ENCODE data around the gene KRT86.

KRT86 gene

DNA sequence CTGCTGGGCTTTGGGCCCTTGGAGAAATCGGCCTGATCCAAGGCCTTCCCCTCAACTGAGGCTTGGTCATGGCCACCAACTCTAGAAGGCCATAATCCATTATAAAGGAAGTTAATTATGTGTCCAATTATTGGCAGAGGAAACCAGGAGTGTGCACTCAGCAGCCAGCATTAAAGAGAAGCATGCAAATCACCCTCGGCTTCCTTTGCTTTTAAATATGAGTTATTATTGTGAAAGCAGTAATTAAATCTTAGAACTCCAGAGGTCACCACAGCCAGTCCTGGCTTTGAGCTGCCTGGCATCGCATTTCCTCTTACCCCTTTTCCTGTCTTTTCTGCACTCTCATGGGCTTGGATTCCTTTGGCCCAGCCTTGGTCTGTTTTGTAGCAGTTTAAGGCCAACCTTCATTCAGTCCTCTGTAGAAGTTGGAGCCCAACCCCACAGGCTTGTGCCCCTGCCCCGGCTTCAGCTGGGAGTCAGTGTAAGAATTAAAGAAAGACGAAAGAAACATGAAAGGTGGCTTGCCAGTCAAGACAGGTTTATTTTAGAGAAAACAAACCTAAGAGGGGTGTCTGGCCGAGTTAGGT is 14.7 kb upstream of the KRT86 start:
- Histone ChIP-seq H3K27ac (peak overlapping the region in 1 of 2 donors; percentile 17), H3K4me3 (no peak overlapping the region), H3K9me3 (no peaks in the 10 kb centered on the region), H3K27me3 (peaks cover 3 to 31% of the 10 kb centered on the region in 2 donors), H3K36me3 (no peaks in the 10 kb centered on the region), H3K4me1 (peaks cover 0 to 27% (median 12%) of the 10 kb centered on the region in 4 donors)
- TF ChIP-seq CTCF (IDR thresholded peaks at IDR 0.05) = no peak
- DNase-seq = peak in 1 of 2 donors; percentile 48
- intact Hi-C loops (cut with DNase I; ENCODE audit: low total_unique reads) = no loop called here

DNA sequence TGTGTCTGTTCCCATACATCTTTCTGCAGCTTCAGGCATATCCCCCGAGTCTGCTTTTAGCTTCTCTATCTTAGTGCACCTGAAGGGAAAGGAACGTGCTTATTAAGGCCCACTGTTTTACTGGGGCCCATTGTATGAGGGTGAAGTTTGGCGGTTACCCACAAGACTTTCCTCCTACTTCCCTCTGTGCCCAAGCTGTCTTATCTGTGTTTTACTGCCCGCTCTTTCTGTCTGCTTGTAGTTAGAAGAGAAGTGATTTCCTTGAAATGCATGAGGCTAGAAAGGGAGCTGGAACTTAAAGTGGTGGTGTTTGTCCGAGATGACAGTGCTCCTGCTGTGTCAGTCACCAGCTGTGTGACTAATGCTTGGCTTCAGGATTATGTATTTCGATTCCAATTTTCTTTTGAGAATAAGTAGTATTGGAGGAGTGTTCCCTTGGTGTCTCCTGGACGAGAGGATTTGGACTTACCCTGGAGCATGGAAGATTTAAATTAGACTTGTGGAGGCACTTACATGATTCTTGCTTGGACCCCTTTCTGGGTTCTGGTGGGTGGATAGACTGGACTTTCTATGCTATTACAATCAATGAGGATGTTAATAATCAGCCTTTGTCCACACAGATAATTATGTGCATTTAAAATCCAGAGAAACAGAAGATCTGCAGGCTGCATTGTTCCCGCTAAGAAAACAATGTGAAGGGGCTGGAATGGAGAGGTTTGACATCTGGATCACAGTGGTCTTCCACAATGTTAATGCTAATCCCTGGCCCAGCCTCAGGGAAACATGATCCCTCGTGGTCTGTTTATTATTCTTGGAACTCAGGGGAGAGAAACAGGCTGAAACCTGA is 13.9 kb upstream of the KRT86 start:
- intact Hi-C loops (cut with DNase I; ENCODE audit: low total_unique reads) = no loop called here
- Histone ChIP-seq H3K36me3 (no peaks in the 10 kb centered on the region), H3K27ac (peak overlapping the region in 1 of 2 donors; percentile 17), H3K27me3 (peaks cover 3 to 29% of the 10 kb centered on the region in 2 donors), H3K9me3 (no peaks in the 10 kb centered on the region), H3K4me3 (no peak overlapping the region), H3K4me1 (peaks cover 0 to 27% (median 12%) of the 10 kb centered on the region in 4 donors)
- TF ChIP-seq CTCF (IDR thresholded peaks at IDR 0.05) = no peak
- no peak for DNase-seq

GRCh38 chr12:52261208-52261484 is 13.3 kb upstream of the KRT86 start:
- no peak for TF ChIP-seq CTCF (IDR thresholded peaks at IDR 0.05)
- no peak overlapping the region for H3K27ac ChIP-seq
- H3K4me1 ChIP-seq = peaks cover 0 to 27% (median 12%) of the 10 kb centered on the region in 4 donors
- peaks cover 3 to 27% of the 10 kb centered on the region in 2 donors for H3K27me3 ChIP-seq
- H3K9me3 ChIP-seq = no peaks in the 10 kb centered on the region
- DNase-seq = peak in 1 of 2 donors; percentile 5
- H3K4me3 ChIP-seq = no peak overlapping the region
- intact Hi-C loops (cut with DNase I; ENCODE audit: low total_unique reads) = no loop called here
- H3K36me3 ChIP-seq = no peaks in the 10 kb centered on the region

- peak in 1 of 2 donors; percentile 46 for DNase-seq
- intact Hi-C loops (cut with DNase I; ENCODE audit: low total_unique reads) = no loop called here
- no peaks in the 10 kb centered on the region for H3K36me3 ChIP-seq
- H3K4me3 ChIP-seq = no peak overlapping the region
- TF ChIP-seq CTCF (IDR thresholded peaks at IDR 0.05) = no peak
- peaks cover 0 to 27% (median 12%) of the 10 kb centered on the region in 4 donors for H3K4me1 ChIP-seq
- no peak overlapping the region for H3K27ac ChIP-seq
- no peaks in the 10 kb centered on the region for H3K9me3 ChIP-seq
- peaks cover 3 to 16% of the 10 kb centered on the region in 2 donors for H3K27me3 ChIP-seq
Observed at GRCh38 chr12:52262286-52262685, 12.2 kb upstream of the KRT86 start.

- peak in 1 of 2 donors; percentile 28 for DNase-seq
- no peaks in the 10 kb centered on the region for H3K36me3 ChIP-seq
- no peak overlapping the region for H3K27ac ChIP-seq
- no peak overlapping the region for H3K4me3 ChIP-seq
- peaks cover 0 to 17% (median 5%) of the 10 kb centered on the region in 4 donors for H3K4me1 ChIP-seq
- TF ChIP-seq CTCF (IDR thresholded peaks at IDR 0.05) = no peak
- intact Hi-C loops (cut with DNase I; ENCODE audit: low total_unique reads) = no loop called here
- no peaks in the 10 kb centered on the region for H3K9me3 ChIP-seq
- no peaks in the 10 kb centered on the region for H3K27me3 ChIP-seq
Observed at GRCh38 chr12:52263761-52264434, 10.5 kb upstream of the KRT86 start.
